ENCODE results near the gene OVCH1. TPM values are rescaled to one million over a fixed set of nuclear protein-coding genes. Genes with fewer than 3 reads are reported as not detected.

OVCH1 gene
- total RNA-seq, 1 experiment from 2014 or later: not detected

DNA sequence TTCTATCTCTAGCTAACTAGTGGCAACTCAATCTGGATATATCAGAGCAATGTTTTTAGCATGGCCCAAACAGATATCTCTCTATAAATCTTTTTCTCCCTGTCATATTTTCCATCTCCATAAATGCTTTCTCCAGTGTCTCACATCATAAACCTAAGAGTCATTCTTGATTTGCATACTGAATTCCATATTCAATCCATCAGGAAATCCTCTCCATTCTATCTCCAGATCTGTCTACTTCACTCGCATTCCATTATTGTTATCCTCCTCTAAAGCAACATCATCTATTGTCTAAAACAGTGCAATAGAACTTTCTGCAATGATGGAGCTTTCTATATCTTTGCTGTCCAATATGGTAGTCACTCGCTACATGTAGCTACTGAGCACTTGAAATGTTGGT lies 71.0 kb downstream of the OVCH1 start:
- no TSS peak for BruUV-seq (replicated peaks)
- POLR2A ChIA-PET: no interaction called here
- no peaks in the 10 kb centered on the region for H3K27me3 ChIP-seq (ENCODE audit: insufficient read depth, low read length)
- H3K4me2 ChIP-seq (ENCODE audit: low read length): no peak overlapping the region
- H3K79me2 ChIP-seq (ENCODE audit: insufficient read depth, low read length): no peaks in the 10 kb centered on the region
- H3K9ac ChIP-seq (ENCODE audit: low read length): no peak overlapping the region
- H3K36me3 ChIP-seq (ENCODE audit: control insufficient read depth in 1 of 2, insufficient read depth in 2 of 2, low read length in 2 of 2): no peaks in the 10 kb centered on the region
- no peak overlapping the region for H3K27ac ChIP-seq (ENCODE audit: low read depth, low read length)
- RAD21 ChIA-PET (ENCODE audit: low non-redundant PET in 1 of 2, low total read pairs in 2 of 2, uncharacterized antibody in 2 of 2, unreplicated experiment in 2 of 2): no interaction called here
- TF ChIP-seq FOSL1 (IDR thresholded peaks at IDR 0.05; ENCODE audit: low read depth) (no peak), ZNF274 (IDR thresholded peaks at IDR 0.05; ENCODE audit: low read depth, low read length) (no peak), POLR2A (IDR thresholded peaks at IDR 0.05; ENCODE audit: borderline replicate concordance, extremely low read depth, insufficient read depth, insufficient read length) (no peak), CBX3 (IDR thresholded peaks at IDR 0.05; ENCODE audit: low read depth) (no peak), TCF7L2 (IDR thresholded peaks at IDR 0.05; ENCODE audit: borderline replicate concordance, extremely low read depth, insufficient read depth, insufficient read length) (no peak), ZFX (IDR thresholded peaks at IDR 0.05) (no peak), SP1 (IDR thresholded peaks at IDR 0.05; ENCODE audit: low read depth) (no peak), EZH2phosphoT487 (IDR thresholded peaks at IDR 0.05; ENCODE audit: borderline replicate concordance) (no peak), SRF (IDR thresholded peaks at IDR 0.05; ENCODE audit: low read depth) (no peak), JUND (IDR thresholded peaks at IDR 0.05) (no peak), ELF1 (IDR thresholded peaks at IDR 0.05; ENCODE audit: borderline replicate concordance, low read depth) (no peak), EZH2 (IDR thresholded peaks at IDR 0.05) (no peak), SIN3A (IDR thresholded peaks at IDR 0.05; ENCODE audit: low read depth) (no peak)
- TF ChIP-seq, protein P1, sequence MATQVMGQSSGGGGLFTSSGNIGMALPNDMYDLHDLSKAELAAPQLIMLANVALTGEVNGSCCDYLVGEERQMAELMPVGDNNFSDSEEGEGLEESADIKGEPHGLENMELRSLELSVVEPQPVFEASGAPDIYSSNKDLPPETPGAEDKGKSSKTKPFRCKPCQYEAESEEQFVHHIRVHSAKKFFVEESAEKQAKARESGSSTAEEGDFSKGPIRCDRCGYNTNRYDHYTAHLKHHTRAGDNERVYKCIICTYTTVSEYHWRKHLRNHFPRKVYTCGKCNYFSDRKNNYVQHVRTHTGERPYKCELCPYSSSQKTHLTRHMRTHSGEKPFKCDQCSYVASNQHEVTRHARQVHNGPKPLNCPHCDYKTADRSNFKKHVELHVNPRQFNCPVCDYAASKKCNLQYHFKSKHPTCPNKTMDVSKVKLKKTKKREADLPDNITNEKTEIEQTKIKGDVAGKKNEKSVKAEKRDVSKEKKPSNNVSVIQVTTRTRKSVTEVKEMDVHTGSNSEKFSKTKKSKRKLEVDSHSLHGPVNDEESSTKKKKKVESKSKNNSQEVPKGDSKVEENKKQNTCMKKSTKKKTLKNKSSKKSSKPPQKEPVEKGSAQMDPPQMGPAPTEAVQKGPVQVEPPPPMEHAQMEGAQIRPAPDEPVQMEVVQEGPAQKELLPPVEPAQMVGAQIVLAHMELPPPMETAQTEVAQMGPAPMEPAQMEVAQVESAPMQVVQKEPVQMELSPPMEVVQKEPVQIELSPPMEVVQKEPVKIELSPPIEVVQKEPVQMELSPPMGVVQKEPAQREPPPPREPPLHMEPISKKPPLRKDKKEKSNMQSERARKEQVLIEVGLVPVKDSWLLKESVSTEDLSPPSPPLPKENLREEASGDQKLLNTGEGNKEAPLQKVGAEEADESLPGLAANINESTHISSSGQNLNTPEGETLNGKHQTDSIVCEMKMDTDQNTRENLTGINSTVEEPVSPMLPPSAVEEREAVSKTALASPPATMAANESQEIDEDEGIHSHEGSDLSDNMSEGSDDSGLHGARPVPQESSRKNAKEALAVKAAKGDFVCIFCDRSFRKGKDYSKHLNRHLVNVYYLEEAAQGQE (IDR thresholded peaks at IDR 0.05; ENCODE audit: low read depth): no peak
- TF ChIP-seq, protein P2, sequence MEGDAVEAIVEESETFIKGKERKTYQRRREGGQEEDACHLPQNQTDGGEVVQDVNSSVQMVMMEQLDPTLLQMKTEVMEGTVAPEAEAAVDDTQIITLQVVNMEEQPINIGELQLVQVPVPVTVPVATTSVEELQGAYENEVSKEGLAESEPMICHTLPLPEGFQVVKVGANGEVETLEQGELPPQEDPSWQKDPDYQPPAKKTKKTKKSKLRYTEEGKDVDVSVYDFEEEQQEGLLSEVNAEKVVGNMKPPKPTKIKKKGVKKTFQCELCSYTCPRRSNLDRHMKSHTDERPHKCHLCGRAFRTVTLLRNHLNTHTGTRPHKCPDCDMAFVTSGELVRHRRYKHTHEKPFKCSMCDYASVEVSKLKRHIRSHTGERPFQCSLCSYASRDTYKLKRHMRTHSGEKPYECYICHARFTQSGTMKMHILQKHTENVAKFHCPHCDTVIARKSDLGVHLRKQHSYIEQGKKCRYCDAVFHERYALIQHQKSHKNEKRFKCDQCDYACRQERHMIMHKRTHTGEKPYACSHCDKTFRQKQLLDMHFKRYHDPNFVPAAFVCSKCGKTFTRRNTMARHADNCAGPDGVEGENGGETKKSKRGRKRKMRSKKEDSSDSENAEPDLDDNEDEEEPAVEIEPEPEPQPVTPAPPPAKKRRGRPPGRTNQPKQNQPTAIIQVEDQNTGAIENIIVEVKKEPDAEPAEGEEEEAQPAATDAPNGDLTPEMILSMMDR (IDR thresholded peaks at IDR 0.05 in 2 of 3, conservative IDR thresholded peaks at IDR 0.05 in 1 of 3; ENCODE audit: borderline replicate concordance in 1 of 3, insufficient read depth in 1 of 3, low read depth in 2 of 3, low read length in 2 of 3): no peak
- TF ChIP-seq, protein P3, sequence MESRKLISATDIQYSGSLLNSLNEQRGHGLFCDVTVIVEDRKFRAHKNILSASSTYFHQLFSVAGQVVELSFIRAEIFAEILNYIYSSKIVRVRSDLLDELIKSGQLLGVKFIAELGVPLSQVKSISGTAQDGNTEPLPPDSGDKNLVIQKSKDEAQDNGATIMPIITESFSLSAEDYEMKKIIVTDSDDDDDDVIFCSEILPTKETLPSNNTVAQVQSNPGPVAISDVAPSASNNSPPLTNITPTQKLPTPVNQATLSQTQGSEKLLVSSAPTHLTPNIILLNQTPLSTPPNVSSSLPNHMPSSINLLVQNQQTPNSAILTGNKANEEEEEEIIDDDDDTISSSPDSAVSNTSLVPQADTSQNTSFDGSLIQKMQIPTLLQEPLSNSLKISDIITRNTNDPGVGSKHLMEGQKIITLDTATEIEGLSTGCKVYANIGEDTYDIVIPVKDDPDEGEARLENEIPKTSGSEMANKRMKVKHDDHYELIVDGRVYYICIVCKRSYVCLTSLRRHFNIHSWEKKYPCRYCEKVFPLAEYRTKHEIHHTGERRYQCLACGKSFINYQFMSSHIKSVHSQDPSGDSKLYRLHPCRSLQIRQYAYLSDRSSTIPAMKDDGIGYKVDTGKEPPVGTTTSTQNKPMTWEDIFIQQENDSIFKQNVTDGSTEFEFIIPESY (IDR thresholded peaks at IDR 0.05; ENCODE audit: extremely low read depth, insufficient replicate concordance, low read length): no peak
- ATAC-seq: no peak
- H3K4me3 ChIP-seq (replicated peaks in 1 of 2; ENCODE audit: low read depth in 1 of 2, low read length in 2 of 2): no peak overlapping the region
- peaks cover 4 to 16% of the 10 kb centered on the region in 2 experiments; a peak in 3 of 4 replicates for H3K4me1 ChIP-seq (ENCODE audit: control insufficient read depth in 1 of 2, insufficient read depth in 2 of 2, low read length in 2 of 2)
- CTCF ChIA-PET: no interaction called here
- no peaks in the 10 kb centered on the region for H3K9me2 ChIP-seq (ENCODE audit: insufficient read depth)
- DNase-seq (ENCODE audit: low read depth, low spot score): no peak
- H4K20me1 ChIP-seq (ENCODE audit: insufficient read depth): no peaks in the 10 kb centered on the region
- no peaks in the 10 kb centered on the region for H3K9me3 ChIP-seq (ENCODE audit: control insufficient read depth in 1 of 2, insufficient read depth in 1 of 2, low read depth in 1 of 2, low read length in 2 of 2)
- intact Hi-C loops (cut with micrococcal nuclease): no loop called here
- no peak overlapping the region for H2AFZ ChIP-seq (ENCODE audit: low read depth, low read length, poor library complexity, severe bottlenecking)

Measured in HCT116 (cell line).